GM12864 (cell line): ENCODE data around the gene FBXL7.

Source experiments
- DNase-seq: peaks from one replicate; pipeline ENCODE4 v3.0.0-alpha.2; 2011; ENCODE audit warnings: low read depth
- H3K4me3 ChIP-seq: 2 replicates; pipeline ENCODE4 v1.5.1; 2011; ENCODE audit warnings: mild to moderate bottlenecking, low read depth, low read length, control low read depth
- CTCF ChIP-seq: IDR thresholded peaks from 2 replicates; pipeline ENCODE4 v1.5.1; 2011; ENCODE audit warnings: low read depth, mild to moderate bottlenecking, moderate library complexity, low read length, control low read depth, inconsistent platforms; ENCODE audit errors: missing control alignments

FBXL7 gene

GRCh38 chr5:15977851-15978250 is 477.9 kb downstream of the FBXL7 start:
- TF ChIP-seq CTCF = no peak
- DNase-seq = no peak
- no peak overlapping the region for H3K4me3 ChIP-seq

GRCh38 chr5:15980835-15981234 is 480.9 kb downstream of the FBXL7 start:
- no peak overlapping the region for H3K4me3 ChIP-seq
- TF ChIP-seq CTCF = no peak

GRCh38 chr5:15983392-15983791 is 483.4 kb downstream of the FBXL7 start:
- H3K4me3 ChIP-seq = no peak overlapping the region
- TF ChIP-seq CTCF = no peak
- no peak for DNase-seq

More at GRCh38 chr5:15980835-15981234, 480.9 kb downstream of the FBXL7 start:
- no peak for DNase-seq
